Measurements from ENCODE around the gene PRKCSH.
"Not testable (repeated sequence)": the region's sequence is repeated elsewhere in the genome, so short reads cannot be mapped to it uniquely, and the experiment has no call there.

PRKCSH gene

GRCh38 chr19:11452620-11453310, 17.3 kb downstream of the PRKCSH start:
- peaks cover 29% of the 10 kb centered on the region for H3K36me3 ChIP-seq (ENCODE audit: insufficient read depth, low read length)
- H3K4me1 ChIP-seq (ENCODE audit: insufficient read depth, low read length) = peaks cover 17% of the 10 kb centered on the region
- H3K9ac ChIP-seq (ENCODE audit: low read depth, low read length) = no peak overlapping the region
- no peak overlapping the region for H3K4me3 ChIP-seq (ENCODE audit: low read length)
- H3K9me3 ChIP-seq (ENCODE audit: insufficient read depth, low read depth, low read length) = no peaks in the 10 kb centered on the region
- WGBS = 84% methylated on average over 33 of the region's 33 CpGs
- H3K27ac ChIP-seq (ENCODE audit: low read depth, low read length) = 0 out of 2 replicates have a peak overlapping the region, but pooled peaks have one; percentile 8
- no peaks in the 10 kb centered on the region for H3K27me3 ChIP-seq (ENCODE audit: insufficient read depth, low read length)

GRCh38 chr19:11453468-11454341, 18.3 kb downstream of the PRKCSH start:
- Histone ChIP-seq H3K27me3 (ENCODE audit: insufficient read depth, low read length) (no peaks in the 10 kb centered on the region), H3K9ac (ENCODE audit: low read depth, low read length) (no peak overlapping the region), H3K4me1 (ENCODE audit: insufficient read depth, low read length) (peaks cover 17% of the 10 kb centered on the region), H3K4me3 (ENCODE audit: low read length) (no peak overlapping the region), H3K36me3 (ENCODE audit: insufficient read depth, low read length) (peaks cover 19% of the 10 kb centered on the region), H3K27ac (ENCODE audit: low read depth, low read length) (no peak overlapping the region), H3K9me3 (ENCODE audit: insufficient read depth, low read depth, low read length) (no peaks in the 10 kb centered on the region)
- 80% methylated on average over 22 of the region's 27 CpGs for WGBS

- not testable (repeated sequence) for H3K9me3 ChIP-seq (ENCODE audit: insufficient read depth, low read depth, low read length); H3K36me3 ChIP-seq (ENCODE audit: insufficient read depth, low read length); H3K4me3 ChIP-seq (ENCODE audit: low read length); H3K9ac ChIP-seq (ENCODE audit: low read depth, low read length); H3K27me3 ChIP-seq (ENCODE audit: insufficient read depth, low read length); H3K27ac ChIP-seq (ENCODE audit: low read depth, low read length)
- peaks cover 17% of the 10 kb centered on the region for H3K4me1 ChIP-seq (ENCODE audit: insufficient read depth, low read length)
- WGBS = 97% methylated on average over 9 of the region's 9 CpGs
Observed at GRCh38 chr19:11455233-11455554, 19.8 kb downstream of the PRKCSH start.

GRCh38 chr19:11456659-11457058, 21.2 kb downstream of the PRKCSH start:
- Histone ChIP-seq H3K9ac (ENCODE audit: low read depth, low read length) (no peak overlapping the region), H3K27ac (ENCODE audit: low read depth, low read length) (no peak overlapping the region), H3K4me1 (ENCODE audit: insufficient read depth, low read length) (peaks cover 14% of the 10 kb centered on the region), H3K4me3 (ENCODE audit: low read length) (no peak overlapping the region), H3K36me3 (ENCODE audit: insufficient read depth, low read length) (no peaks in the 10 kb centered on the region), H3K27me3 (ENCODE audit: insufficient read depth, low read length) (no peaks in the 10 kb centered on the region), H3K9me3 (ENCODE audit: insufficient read depth, low read depth, low read length) (no peaks in the 10 kb centered on the region)
- 89% methylated on average over 7 of the region's 7 CpGs for WGBS

GRCh38 chr19:11457115-11457514, 21.7 kb downstream of the PRKCSH start:
- H3K9me3 ChIP-seq (ENCODE audit: insufficient read depth, low read depth, low read length) = no peaks in the 10 kb centered on the region
- H3K27ac ChIP-seq (ENCODE audit: low read depth, low read length) = no peak overlapping the region
- 31% methylated on average over 18 of the region's 18 CpGs for WGBS
- no peaks in the 10 kb centered on the region for H3K36me3 ChIP-seq (ENCODE audit: insufficient read depth, low read length)
- peaks cover 10% of the 10 kb centered on the region for H3K4me1 ChIP-seq (ENCODE audit: insufficient read depth, low read length)
- no peaks in the 10 kb centered on the region for H3K27me3 ChIP-seq (ENCODE audit: insufficient read depth, low read length)
- H3K9ac ChIP-seq (ENCODE audit: low read depth, low read length) = no peak overlapping the region
- no peak overlapping the region for H3K4me3 ChIP-seq (ENCODE audit: low read length)

GRCh38 chr19:11457831-11458230, 22.4 kb downstream of the PRKCSH start:
- Histone ChIP-seq H3K9ac (ENCODE audit: low read depth, low read length) (no peak overlapping the region), H3K4me3 (ENCODE audit: low read length) (no peak overlapping the region), H3K36me3 (ENCODE audit: insufficient read depth, low read length) (no peaks in the 10 kb centered on the region), H3K4me1 (ENCODE audit: insufficient read depth, low read length) (peaks cover 4% of the 10 kb centered on the region; the same call in 1 of the 2 replicates), H3K27me3 (ENCODE audit: insufficient read depth, low read length) (no peaks in the 10 kb centered on the region), H3K27ac (ENCODE audit: low read depth, low read length) (no peak overlapping the region), H3K9me3 (ENCODE audit: insufficient read depth, low read depth, low read length) (no peaks in the 10 kb centered on the region)
- WGBS = 93% methylated on average over 20 of the region's 20 CpGs

GRCh38 chr19:11458236-11458900, 22.9 kb downstream of the PRKCSH start:
- Histone ChIP-seq H3K4me3 (ENCODE audit: low read length) (no peak overlapping the region), H3K27ac (ENCODE audit: low read depth, low read length) (no peak overlapping the region), H3K27me3 (ENCODE audit: insufficient read depth, low read length) (no peaks in the 10 kb centered on the region), H3K9ac (ENCODE audit: low read depth, low read length) (no peak overlapping the region), H3K4me1 (ENCODE audit: insufficient read depth, low read length) (0 out of 2 replicates have a peak, but pooled peaks cover 4% of the 10 kb centered on the region), H3K36me3 (ENCODE audit: insufficient read depth, low read length) (no peaks in the 10 kb centered on the region), H3K9me3 (ENCODE audit: insufficient read depth, low read depth, low read length) (no peaks in the 10 kb centered on the region)
- WGBS = 91% methylated on average over 19 of the region's 19 CpGs

- not testable (repeated sequence) for H3K4me1 ChIP-seq (ENCODE audit: insufficient read depth, low read length); H3K27ac ChIP-seq (ENCODE audit: low read depth, low read length); H3K9me3 ChIP-seq (ENCODE audit: insufficient read depth, low read depth, low read length); H3K36me3 ChIP-seq (ENCODE audit: insufficient read depth, low read length); H3K9ac ChIP-seq (ENCODE audit: low read depth, low read length); H3K4me3 ChIP-seq (ENCODE audit: low read length); H3K27me3 ChIP-seq (ENCODE audit: insufficient read depth, low read length)
- WGBS = 88% methylated on average over 11 of the region's 11 CpGs
Observed at GRCh38 chr19:11458912-11459311, 23.5 kb downstream of the PRKCSH start.

- no peak overlapping the region for H3K9ac ChIP-seq (ENCODE audit: low read depth, low read length)
- WGBS = 63% methylated on average over 4 of the region's 4 CpGs
- no peaks in the 10 kb centered on the region for H3K9me3 ChIP-seq (ENCODE audit: insufficient read depth, low read depth, low read length)
- no peak overlapping the region for H3K27ac ChIP-seq (ENCODE audit: low read depth, low read length)
- H3K4me1 ChIP-seq (ENCODE audit: insufficient read depth, low read length) = 0 out of 2 replicates have a peak, but pooled peaks cover 4% of the 10 kb centered on the region
- H3K4me3 ChIP-seq (ENCODE audit: low read length) = no peak overlapping the region
- no peaks in the 10 kb centered on the region for H3K36me3 ChIP-seq (ENCODE audit: insufficient read depth, low read length)
- no peaks in the 10 kb centered on the region for H3K27me3 ChIP-seq (ENCODE audit: insufficient read depth, low read length)
Observed at GRCh38 chr19:11460207-11460606, 24.8 kb downstream of the PRKCSH start.

- H3K27me3 ChIP-seq (ENCODE audit: insufficient read depth, low read length) = no peaks in the 10 kb centered on the region
- 94% methylated on average over 2 of the region's 2 CpGs for WGBS
Observed at GRCh38 chr19:11461453-11461852, 26.0 kb downstream of the PRKCSH start.

GRCh38 chr19:11463391-11463790, 28.0 kb downstream of the PRKCSH start:
- WGBS = 84% methylated on average over 12 of the region's 12 CpGs
- Histone ChIP-seq H3K4me3 (ENCODE audit: low read length) (no peak overlapping the region), H3K4me1 (ENCODE audit: insufficient read depth, low read length) (0 out of 2 replicates have a peak, but pooled peaks cover 3% of the 10 kb centered on the region), H3K9ac (ENCODE audit: low read depth, low read length) (no peak overlapping the region), H3K27ac (ENCODE audit: low read depth, low read length) (no peak overlapping the region), H3K27me3 (ENCODE audit: insufficient read depth, low read length) (no peaks in the 10 kb centered on the region), H3K36me3 (ENCODE audit: insufficient read depth, low read length) (no peaks in the 10 kb centered on the region), H3K9me3 (ENCODE audit: insufficient read depth, low read depth, low read length) (no peaks in the 10 kb centered on the region)

More at GRCh38 chr19:11461453-11461852, 26.0 kb downstream of the PRKCSH start:
- 0 out of 2 replicates have a peak, but pooled peaks cover 7% of the 10 kb centered on the region for H3K4me1 ChIP-seq (ENCODE audit: insufficient read depth, low read length)
- H3K36me3 ChIP-seq (ENCODE audit: insufficient read depth, low read length) = no peaks in the 10 kb centered on the region
- H3K27ac ChIP-seq (ENCODE audit: low read depth, low read length) = no peak overlapping the region
- no peaks in the 10 kb centered on the region for H3K9me3 ChIP-seq (ENCODE audit: insufficient read depth, low read depth, low read length)
- H3K4me3 ChIP-seq (ENCODE audit: low read length) = no peak overlapping the region
- H3K9ac ChIP-seq (ENCODE audit: low read depth, low read length) = no peak overlapping the region

Data from HUES64 (cell line).